GM21360 (cell line): Measurements from ENCODE around the gene CYRIA.

ENCODE experiments used
- ATAC-seq: cut with Tn5 transposase; IDR thresholded peaks from one replicate; pipeline ENCODE4 v1.9.1; 2021; ENCODE audit warnings: mild to moderate bottlenecking, moderate library complexity; ENCODE audit not compliant: unreplicated experiment

CYRIA gene

DNA sequence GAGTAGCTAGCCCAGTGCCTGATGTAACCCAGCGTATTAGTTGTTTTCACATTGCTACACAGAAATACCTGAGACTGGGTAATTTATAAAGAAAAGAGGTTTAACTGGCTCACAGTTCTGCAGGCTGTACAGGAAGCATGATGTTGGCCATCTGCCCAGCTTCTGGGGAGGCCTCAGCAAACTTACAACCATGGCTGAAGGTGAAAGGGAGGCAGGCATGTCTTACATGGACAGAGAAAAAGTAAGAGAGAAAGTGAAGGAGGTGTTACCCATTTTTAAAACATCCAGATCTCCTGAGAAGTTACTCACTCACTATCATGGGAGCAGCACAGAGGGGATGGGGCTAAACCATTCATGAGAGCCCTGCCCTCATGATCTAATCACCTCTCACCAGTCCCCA lies 6.1 kb upstream of the CYRIA start:
- ATAC-seq: no peak

DNA sequence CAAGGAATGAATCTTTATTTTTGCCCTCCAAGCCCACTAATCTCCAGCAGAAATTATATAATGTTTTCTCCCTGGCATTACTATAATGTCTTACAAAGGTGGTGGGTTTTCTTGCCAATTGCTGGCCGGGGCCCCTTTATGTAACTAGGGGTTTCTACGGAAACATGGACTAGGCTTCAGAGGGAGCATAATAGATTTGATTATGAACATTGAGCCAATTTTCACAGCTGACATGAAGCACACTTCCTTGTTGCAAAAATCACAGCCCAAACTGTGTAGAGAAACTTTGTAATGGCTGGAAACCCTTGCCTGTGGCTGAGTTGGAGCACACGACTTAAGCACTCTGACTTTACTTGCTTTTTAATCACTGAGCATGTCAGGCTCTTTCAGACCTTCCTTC lies 3.8 kb upstream of the CYRIA start:
- ATAC-seq: no peak

DNA sequence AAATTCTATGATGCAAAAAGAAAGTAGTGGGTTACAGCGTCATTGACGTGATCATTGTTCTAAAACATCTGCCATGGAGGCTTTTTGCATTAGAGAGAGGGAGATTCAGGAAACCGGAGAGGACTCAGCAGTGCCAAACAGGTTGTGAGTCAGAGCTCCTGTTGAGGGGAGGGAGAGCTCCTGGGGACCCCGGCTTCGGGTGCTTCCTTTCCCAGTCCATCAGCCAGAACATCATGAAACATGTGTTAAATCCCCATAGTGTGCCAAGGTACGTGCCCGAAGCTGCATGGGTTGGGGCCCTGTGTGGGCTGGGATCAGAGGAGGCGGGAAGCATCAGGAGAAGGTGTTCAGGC lies 791 bp upstream of the CYRIA start:
- ATAC-seq: no peak

DNA sequence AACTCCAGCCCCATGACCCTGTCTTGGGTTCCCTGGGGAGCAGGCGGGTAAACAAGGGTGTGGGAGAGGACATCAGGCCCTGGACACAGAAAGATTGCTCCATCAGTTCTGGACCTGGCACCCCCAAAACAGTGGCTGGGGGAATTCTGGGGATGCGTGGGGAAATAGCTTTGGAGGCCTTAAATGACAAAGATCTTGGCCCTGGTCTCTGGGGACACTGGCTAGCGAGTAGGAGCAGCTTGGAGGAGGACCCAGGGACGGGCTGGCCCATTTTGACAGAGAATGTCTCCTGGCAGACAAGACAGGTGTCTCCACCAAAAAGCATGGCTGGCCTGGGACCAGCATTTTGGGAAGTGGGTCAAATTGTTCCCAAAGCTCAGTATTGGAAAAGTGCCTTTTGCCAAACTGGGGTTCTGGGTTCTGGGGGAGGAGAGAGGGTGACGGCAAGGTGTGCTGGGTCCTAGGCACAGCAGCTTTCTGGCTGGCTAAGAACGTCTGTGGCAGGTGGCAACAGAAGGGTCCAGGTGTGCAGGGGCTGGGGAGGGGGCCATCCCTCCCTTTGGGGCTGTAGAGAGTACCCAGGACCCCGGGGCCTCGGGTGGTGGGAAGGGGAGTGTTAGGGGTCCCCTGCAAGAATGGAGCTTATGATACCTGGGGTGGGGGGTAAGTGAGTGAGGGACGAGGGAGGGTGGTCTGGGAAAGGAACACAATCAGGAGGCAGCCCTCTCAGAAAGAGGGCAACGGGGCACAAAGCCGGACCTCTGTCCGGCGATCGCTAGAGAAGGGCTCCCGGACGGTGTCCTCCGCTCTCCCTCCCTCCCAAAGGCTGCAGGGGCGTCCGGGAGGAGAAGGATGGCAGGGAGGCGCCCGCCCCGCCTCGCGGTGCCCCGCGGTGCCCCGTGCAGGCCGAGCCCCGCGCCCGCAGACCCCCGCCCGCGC lies 556 bp downstream of the CYRIA start:
- peak; percentile 21 for ATAC-seq

DNA sequence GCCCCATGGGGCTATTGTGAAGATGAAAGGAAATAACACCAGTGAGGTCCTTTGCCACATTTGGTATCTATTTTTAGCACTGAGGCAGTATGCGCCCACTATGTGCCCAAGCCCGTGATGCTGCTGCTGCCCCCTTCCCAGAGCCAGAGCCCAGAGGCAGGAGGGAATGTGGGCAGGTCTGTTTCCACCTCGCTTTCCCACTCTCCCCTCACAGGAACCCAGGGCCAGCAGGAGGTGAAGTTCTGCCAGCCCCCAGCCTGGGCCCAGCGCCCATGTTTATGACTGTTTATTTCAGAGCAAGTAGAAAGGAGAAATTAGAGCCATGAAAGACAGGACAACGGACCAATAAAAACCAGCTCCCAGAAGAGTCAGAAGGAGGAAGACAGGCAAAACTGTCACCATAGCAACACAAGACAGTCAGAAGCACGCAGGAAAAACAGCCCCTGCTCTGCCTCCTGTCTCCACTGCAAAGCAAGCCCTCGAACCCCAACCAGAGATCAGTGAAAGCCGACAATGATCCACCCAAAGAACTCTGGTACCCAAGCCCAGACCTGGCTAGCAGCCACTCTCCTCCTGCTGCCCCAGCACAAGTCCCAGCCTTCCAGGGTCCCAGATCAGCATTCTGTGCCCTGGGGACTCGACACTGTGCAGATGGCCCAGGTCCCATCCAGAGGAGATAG lies 1.4 kb downstream of the CYRIA start:
- no peak for ATAC-seq

DNA sequence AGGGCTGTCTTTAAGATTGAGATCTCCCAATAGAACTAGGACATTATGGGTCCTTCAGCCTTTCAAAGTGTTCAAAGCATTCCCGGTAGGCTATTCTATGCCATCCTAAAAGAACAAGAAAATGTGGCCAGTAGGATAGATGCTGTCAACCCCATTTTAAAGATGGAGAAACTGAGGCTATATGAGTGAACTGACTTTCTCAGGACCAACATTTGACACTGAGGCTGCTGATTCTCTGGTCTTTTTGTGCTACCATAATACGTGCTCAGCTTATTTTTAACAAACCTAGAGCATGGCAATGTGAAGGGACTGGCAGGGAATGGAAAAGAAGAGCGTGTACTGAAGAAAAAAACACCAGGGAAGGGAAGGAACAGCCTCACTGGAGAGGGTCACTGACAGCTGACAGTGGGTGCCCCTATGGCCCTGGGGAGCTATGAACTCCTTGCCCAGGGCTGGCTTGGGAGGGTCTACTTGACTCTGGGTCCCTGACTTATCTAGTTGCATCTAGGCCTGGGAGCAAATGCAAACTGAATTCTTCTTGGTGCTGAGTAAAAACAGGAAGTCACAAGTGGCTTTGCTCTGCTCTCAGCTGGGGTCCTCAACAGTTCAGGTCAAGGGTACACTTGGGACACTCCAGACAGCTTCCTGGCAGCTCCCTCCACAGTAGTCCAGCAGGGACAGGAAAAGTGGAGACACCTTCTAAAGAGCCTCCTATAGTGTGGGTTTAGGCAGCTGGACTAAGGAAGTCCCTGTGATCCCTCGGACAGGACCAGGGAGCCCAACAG lies 2.3 kb downstream of the CYRIA start:
- no peak for ATAC-seq

DNA sequence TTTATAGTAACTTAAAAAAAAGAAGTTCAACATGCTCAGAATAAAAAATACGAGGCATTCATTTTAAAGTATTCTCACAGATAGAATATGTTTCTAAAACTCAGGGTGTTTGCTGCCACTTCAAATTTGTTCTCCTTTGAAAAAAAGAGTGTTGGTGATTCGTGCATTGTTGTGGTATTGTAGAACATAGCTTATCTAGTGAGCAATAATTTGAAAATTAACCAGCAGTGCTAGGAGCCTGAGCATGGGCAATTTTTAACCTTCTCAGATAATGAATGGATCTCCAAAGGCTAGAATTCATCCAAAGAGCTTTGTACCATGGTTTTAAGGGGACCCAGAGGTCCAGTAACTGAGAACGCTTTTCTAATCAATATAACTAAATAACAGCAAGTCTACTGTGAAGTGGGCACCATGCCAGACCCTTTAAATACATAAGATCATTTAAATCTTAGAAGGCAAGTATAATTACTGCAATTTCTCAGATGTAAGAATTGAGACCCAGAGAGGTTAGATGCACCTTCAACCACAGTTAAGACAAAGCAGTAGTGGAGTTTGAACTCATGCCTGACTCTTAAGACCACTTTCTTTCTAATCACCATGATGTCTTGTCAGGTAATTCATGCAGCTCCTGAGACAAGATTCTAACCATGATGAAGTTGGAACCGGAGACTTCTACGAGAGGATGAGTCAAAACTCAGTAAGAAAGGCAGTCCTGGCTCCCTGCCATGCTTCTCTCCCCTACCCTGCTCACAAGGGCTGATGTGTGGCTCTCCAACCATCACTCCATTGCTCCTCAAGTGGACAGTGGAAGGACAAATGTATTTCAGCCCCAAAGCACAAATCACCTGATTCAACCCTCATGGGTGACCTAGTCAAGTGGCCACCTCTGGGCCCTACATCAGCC lies 3.4 kb downstream of the CYRIA start:
- ATAC-seq: no peak

DNA sequence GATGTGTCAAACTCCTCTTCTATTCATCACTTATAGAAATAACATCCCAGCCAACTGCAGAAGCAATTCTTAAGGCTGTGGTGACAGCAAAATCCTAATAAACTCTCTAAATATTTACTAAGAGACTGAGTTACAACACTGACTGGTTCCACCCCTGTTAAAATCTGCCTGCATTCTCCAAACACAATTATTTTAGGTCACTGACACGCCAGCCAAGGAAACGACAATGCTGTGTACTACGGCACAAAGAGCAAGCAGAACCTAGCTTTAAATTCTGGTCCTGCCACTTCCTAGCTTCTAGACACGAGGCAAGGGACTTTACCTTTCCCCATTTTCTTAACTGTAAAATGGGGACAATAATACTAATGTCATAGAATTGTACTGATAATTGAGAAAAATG lies 4.1 kb downstream of the CYRIA start:
- no peak for ATAC-seq

DNA sequence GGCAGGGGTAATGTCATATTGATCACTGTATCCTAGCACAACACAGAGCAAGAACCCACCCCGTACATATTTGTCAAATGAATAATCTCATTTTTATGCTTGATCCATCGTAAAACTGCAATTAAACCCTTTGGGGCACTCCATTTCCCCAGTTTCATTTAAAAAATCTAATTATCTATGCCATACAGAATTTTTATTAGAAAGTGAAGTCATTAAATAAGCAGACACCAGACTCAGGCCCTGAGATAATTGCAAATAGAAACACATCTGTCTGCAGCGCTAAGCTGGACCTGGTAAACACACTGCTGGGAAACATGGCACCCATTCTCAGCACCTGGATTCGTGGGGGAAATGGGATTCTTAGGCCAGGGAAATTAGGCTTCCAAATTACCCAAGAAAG lies 5.1 kb downstream of the CYRIA start:
- no peak for ATAC-seq

DNA sequence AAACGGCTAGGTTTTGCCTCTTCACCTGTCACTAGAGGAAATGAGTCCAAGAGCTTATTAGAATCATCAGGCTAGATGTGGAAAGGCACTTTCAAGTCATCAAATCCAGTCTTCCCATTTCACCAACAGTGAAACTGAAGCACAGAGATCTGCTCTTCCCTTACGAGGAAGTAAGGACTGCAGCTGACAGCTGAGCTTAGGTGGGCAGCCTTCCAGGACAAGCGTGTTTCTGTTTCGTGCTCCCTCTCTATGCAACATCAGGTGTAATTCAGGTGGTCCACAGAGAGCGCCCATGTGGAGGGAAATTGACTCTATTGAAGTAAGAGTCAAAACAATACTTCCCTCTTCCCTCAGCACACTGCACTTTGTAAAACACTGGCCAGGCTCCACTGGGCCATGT lies 5.5 kb downstream of the CYRIA start:
- ATAC-seq: no peak

DNA sequence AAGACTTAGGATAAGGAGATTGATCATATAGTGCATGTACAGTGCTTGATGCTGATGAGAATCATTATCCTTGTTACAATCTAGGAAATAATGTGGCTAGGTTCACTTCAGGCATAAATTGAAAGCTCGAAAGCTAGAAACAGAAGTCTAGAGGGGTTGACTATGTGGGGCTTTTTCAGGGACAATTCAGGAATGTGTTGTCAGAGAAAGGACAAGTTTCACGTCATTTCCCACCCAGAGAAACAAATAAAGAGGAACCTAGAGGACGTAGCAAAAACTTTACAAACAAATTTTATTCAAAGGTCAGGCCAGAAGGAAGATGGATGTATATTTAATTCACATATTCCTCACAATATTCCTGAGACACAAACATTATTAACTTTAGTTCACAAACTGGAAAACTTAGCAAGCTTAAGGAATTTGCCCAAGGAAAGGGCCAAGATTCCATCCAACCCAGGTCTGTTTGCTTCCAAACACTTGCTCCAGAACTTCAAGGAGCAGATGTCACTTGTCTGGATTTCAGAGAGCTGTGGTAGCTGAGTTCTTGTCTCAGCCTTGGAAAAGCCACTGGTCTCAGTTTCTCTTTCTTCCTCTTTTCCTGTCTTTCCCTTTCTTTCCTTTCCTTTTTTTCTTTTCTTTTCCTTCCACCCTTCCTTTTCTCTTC lies 7.4 kb downstream of the CYRIA start:
- no peak for ATAC-seq

DNA sequence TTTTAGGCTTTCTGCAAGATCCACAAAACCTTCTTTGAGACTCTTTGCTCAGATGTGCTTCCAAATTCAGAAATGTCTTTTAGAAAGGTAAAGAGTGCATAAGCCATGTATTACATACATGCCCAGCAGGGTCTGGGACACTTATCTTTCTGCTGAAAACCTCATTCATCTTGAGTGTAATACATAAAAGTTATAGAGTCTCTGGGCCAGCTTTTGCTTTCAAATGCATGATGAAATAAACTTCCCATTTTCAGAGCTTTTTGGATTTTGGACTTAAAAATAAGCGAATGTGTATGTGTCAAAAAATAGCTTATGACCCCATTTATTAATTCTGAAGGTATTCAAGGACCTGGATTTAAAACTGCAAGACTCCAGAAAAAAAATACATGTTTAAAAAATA lies 8.0 kb downstream of the CYRIA start:
- no peak for ATAC-seq

DNA sequence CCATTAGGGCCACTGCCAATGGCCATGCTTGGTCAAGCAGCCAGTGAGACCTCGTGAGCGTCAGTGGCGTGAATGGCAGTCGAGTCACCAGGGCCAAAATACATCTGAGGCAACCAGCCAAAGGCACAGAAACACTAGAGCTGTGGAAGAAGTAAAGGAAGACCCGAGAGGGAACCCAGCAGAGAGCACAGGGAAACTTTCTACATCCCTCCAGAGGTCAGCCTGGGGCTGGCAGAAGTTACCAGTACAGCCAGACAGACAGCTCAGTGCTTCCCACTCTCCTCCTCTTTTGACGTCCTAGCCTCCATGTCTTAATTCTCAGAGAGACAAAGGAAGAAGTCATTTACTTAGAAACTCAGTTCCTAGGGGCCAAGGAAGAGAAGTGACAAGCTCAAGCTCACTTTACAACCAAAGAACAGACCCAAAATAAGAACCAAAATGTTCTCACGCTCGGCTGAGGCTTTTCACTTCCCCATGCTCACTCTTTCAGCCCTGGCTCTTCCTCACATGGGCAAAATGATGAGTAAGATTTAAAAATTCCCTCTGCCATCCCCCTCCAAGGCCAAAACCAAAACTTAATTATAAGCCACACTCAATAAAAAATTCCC lies 8.7 kb downstream of the CYRIA start:
- ATAC-seq: peak; percentile 67

DNA sequence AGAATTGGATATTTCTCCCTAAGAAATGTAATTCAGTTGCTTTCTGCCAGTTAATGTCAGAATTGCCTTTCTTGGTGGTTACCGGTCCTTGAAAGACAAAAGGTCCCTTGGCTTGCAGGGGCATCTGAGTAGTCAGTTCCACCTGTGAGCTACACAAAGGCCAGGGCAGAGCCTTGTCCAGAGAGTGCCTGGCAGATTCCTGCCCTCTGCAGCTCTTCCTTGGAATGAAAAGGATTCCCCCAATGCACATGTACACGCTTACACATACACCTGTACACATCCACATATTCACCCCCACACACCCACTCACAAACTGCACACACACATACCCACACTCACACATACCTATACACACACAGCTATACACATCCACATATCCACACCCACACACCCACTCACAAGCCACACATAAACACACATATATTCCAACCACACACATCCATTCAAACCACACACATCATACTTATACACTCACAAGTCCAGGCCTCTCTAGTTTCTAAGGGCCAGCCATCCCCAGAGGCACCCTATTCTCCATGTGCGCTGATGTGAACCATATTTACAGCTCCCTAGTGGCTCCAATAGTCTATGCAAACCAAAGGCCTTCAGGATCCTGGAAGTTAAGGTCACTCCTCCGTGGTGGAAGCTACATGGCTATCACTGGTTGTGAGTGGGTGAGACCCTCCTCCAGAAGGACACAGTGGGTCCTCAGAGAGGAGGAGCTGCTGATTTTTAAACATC lies 9.6 kb downstream of the CYRIA start:
- ATAC-seq: no peak

DNA sequence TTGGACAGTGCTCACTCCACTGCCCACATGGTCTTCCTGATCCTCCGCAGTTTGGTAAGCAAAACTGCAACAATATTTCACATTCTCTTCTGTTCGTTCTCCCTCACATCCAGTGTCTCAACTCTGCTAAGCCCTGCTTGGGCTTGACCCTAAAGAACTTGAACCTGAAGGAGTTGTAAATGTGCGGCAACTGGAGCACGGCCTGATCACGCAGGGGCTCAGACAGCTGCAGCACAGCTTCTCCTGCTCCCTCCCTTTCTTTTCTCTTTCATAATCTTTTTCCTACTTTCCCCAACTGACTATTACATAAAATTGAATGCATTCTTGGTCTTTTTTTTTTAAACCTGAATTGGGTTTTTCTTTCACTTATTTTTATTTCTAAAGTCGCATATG lies 10.2 kb downstream of the CYRIA start:
- ATAC-seq: no peak

DNA sequence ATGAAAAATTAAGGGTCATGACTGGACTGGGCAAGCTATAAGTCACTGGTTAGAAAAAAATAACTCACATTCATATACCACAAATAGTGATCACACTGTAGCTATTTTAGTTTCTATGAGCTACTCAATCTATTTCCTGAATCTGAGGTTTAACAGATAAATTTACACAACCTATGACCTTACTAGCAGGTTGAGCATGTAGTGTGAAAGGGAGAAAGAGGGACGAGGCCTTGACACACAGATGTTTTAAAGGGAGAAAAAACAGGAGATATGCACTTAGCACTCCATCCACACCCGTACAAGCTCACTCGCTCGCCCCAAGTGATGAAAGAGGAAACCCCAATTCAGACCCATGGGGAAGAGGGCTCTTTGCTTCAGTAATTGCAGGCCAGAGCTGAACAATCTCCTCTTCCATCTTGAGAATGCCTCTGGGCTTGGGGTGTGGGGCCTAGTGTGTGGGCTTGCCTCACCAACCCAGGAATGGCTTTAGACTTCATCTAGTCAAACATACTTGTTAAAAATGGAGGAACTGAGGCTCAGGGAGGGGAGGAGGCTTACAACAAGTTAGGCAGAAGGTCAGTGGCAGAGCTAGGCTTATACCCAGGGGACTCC lies 10.7 kb downstream of the CYRIA start:
- no peak for ATAC-seq

DNA sequence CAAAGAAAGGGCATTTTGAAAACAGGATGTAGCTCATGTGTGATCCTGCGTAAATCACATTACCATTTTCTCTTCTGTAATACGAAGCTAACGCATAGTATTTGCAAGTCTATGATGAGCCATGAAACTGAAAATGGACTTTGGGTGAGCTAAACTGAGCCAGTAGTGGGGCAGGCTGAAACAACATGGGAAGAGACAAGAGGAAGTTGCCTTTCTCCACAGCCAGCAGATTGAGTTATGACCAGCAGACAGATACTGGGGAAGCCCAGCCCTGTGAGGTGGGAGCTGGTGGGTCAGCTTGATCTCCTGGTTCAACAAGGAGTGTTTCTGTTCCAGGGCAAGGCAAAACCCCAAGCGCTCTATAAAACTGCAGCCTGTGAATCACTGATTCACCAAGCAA lies 11.8 kb downstream of the CYRIA start:
- ATAC-seq: peak; percentile 47

DNA sequence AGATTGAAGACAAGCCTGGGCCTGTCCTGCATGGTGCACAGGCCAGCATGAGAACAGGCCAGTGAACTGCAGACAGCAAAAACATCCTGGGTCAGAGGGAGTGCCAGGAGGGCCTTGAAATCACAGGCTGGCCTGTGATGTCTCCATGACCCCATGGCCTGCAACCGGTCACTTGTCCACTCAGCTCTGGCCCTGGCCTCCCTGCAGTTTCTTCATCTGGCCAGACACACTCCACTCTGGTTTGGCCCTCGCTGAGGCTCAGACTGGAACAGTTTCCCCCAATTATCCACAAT lies 12.6 kb downstream of the CYRIA start:
- no peak for ATAC-seq
